AG09309 (cell line): ENCODE measurements around the gene PLA2G2C.
A peak's percentile ranks its signal among the peaks of the same experiment; 100 is the strongest.
"Not testable (repeated sequence)": the region's sequence is repeated elsewhere in the genome, so short reads cannot be mapped to it uniquely, and the experiment has no call there.

Experiments used
- DNase-seq: peaks from one replicate; pipeline ENCODE4 v3.0.0-alpha.2; 2010; ENCODE audit warnings: low read depth
- H3K4me3 ChIP-seq: 2 replicates; pipeline ENCODE4 v1.5.1; 2011; ENCODE audit warnings: mild to moderate bottlenecking, low read depth, low read length, moderate library complexity; ENCODE audit not compliant: control insufficient read depth
- CTCF ChIP-seq: IDR thresholded peaks from 2 replicates; pipeline ENCODE4 v1.5.1; 2011; ENCODE audit warnings: mild to moderate bottlenecking, low read depth, low read length, inconsistent platforms; ENCODE audit not compliant: insufficient read depth, control insufficient read depth; ENCODE audit errors: missing control alignments

The PLA2G2C gene

GRCh38 chr1:20185834-20186782 lies at the start of gene PLA2G2C, which contains the start of gene UBXN10:
TSS of gene PLA2G2C (minus strand) at chr1:20186518. CDS start at chr1:20177363, 9,155 bp downstream.
TSS of gene UBXN10 (plus strand) at chr1:20186096. CDS start at chr1:20190562, 4,466 bp downstream.
- no peak for TF ChIP-seq CTCF
- no peak for DNase-seq
- H3K4me3 ChIP-seq = no peak within 1 kb of the TSS

GRCh38 chr1:20234788-20235535 lies 48.6 kb upstream of the PLA2G2C start:
- no peak overlapping the region for H3K4me3 ChIP-seq
- DNase-seq = no peak
- no peak for TF ChIP-seq CTCF

GRCh38 chr1:20233866-20234265 lies 47.5 kb upstream of the PLA2G2C start:
- H3K4me3 ChIP-seq = no peak overlapping the region
- TF ChIP-seq CTCF = no peak
- no peak for DNase-seq

- no peak overlapping the region for H3K4me3 ChIP-seq
- no peak for DNase-seq
- TF ChIP-seq CTCF = peak; percentile 33
Observed at GRCh38 chr1:20233394-20233793, 47.1 kb upstream of the PLA2G2C start.

- not testable (repeated sequence) for H3K4me3 ChIP-seq, DNase-seq
Observed at GRCh38 chr1:20232564-20232963, 46.2 kb upstream of the PLA2G2C start.

- no peak for DNase-seq
- H3K4me3 ChIP-seq = no peak overlapping the region
- no peak for TF ChIP-seq CTCF
Observed at GRCh38 chr1:20229171-20229570, 42.9 kb upstream of the PLA2G2C start.
